ENCODE measurements around the gene ARPIN.

DNA sequence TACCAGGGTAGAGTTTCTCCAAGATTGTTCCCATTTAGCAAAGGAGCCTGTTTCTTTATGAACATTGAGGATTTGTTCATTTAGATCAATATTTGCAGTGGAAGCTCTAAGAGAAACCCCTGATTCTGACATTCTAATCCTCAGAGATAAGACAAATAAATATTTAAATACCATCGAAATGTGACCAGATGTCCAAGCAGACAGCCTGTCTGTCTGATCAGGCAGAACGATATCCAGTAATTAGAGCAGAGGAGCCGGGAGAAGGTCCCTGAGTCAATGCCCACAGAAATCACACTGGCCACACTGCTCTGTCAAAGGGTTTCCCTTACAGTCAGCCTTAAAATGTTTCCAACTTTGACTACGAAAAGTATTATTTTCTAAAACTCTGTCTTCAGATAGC is 15.7 kb upstream of the ARPIN start:
- no peak for TF ChIP-seq POLR2AphosphoS5 (IDR thresholded peaks at IDR 0.05; ENCODE audit: low read depth)
- TF ChIP-seq CTCF (IDR thresholded peaks at IDR 0.05; ENCODE audit: insufficient read depth, low read length) = no peak
- no peak for TF ChIP-seq SPI1 (IDR thresholded peaks at IDR 0.05; ENCODE audit: borderline replicate concordance, low read depth)
- TF ChIP-seq GABPA (IDR thresholded peaks at IDR 0.05; ENCODE audit: low read depth) = no peak
